GM19468 (cell line): Measurements from ENCODE around the gene RNF225.
"Not testable (repeated sequence)": the region's sequence is repeated elsewhere in the genome, so short reads cannot be mapped to it uniquely, and the experiment has no call there.

Experiments
- ATAC-seq: cut with Tn5 transposase; IDR thresholded peaks from one replicate; pipeline ENCODE4 v1.9.1; 2021; ENCODE audit warnings: mild to moderate bottlenecking, moderate library complexity, moderate number of reproducible peaks; ENCODE audit not compliant: unreplicated experiment; ENCODE audit errors: extremely low read depth

The RNF225 gene

DNA sequence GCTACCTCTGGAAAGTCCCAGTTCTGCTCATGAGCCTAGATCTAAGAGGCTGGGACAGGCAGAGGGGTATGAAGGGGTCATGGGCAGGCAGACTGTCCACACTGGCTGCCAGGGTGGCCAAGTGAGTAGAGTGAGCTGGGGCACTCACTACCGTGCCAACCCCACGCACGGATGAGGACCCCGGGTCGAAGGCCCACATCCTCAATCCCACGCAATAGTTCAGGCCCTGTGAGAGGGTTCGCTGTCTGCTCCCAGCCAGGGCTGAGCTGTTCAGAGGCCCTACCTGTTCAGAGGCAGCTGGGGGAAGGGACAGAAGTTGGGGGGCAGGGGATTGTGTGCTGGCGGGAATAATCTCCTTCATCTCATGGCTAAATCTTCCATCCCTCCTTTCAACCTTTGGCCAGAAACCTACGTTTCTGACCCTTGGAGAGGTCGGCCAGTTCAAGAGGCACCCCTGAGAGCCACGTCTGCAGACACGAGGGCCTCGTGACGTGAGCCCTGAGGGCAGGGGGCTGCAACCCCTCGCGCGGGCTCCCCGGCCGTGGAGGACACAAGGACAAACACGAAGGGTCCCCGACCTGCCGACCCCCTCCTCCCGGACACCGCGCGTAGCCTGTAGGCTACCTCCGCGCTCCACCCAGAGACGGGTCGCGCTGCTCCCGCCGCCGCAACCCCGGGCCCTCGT is 9.4 kb upstream of the RNF225 start:
- ATAC-seq, result no peak

DNA sequence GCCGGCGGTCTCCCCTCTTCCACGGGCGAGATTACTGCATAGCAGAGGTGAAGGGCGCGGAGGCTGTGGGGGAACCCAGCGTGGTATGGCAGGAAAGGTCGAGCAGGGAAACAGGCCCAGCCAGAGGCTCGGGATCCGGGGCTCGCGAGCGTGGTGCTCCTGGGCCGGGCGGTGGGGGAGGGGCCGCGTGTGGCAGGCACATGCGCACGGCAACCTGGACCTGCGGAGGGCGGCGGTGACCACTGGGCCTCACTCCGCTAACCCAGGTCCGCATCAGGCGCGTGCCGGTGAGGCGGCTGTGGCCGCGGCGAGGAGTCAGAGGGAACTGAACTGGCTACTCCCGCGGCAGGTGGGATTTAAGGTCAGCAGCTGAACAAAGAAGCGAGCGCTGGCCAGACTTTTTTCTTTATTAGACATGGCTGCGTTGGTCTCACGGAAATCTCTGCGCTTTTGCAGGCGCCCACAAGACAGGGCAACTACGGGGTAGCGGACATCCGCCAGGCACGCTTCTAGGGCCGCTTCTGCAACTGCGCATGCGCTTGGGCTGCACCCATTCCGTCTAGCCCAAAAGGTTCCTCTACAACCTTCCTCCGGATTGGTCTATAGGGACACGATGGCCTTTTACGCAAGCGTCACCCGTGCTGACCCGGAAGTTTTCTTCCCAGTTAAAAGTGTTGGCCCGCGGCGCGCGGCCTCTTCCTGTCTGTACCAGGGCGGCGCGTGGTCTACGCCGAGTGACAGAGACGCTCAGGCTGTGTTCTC is 8.7 kb upstream of the RNF225 start, which contains the start of gene RPS5:
TSS of gene RPS5 (plus strand) at position 694 of the 762 bp plus-strand sequence. CDS start 869 bp downstream, outside the sequence.
- ATAC-seq, result peak; percentile 83

- ATAC-seq, result no peak
Measured at GRCh38 chr19:58387338-58388174, 7.9 kb upstream of the RNF225 start.

DNA sequence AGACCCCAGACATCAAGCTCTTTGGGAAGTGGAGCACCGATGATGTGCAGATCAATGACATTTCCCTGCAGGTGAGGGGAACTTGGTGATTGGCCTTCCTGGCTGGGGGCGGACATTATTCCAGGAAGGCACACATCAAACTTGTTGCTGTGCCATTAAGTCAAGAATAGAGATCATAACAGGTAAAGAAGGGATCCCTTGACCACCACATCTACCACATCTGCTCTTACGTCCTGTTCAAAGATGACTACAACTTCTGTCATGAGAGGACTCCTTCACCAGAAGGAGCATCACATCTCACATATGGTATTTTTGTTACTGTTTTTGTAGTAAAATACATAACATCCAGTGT is 7.3 kb upstream of the RNF225 start:
- ATAC-seq, result no peak

DNA sequence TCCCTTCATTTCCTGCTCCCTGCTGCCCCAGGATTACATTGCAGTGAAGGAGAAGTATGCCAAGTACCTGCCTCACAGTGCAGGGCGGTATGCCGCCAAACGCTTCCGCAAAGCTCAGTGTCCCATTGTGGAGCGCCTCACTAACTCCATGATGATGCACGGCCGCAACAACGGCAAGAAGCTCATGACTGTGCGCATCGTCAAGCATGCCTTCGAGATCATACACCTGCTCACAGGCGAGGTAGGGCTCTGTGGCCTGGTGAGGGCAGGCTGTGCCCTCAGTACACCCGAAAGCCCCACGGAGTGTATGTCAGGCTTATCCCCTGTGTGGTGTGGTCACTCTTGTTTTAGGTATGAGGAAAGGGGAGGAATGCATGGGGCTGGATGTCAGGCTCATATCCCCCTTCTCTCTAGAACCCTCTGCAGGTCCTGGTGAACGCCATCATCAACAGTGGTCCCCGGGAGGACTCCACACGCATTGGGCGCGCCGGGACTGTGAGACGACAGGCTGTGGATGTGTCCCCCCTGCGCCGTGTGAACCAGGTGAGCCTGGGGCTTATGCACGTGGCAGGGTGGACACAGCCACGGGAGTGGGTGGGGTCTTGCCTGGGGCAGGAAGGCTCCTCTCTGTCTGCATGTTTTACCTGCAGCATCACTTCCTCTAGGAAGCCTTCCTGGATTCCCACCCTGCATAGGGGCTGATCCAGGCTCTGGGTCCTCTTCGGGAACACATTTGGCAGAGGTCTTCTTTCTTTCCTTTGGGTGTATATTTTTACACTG is 2.3 kb upstream of the RNF225 start:
- no peak for ATAC-seq

DNA sequence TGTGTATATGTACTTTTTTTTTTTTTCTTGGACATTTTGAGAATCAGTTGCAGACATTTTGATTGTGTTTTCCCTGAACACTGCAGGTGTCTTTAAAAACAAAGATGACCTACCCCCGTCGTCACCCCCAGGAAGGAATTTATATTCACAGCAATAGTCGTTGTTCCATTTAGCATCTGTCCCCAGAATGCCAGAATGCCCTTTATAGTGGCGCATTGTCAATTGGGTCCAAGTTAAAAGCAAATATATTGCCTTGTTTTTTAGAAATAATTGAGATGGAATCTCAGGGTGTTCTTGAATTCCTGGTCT is 1.8 kb upstream of the RNF225 start:
- no peak for ATAC-seq

DNA sequence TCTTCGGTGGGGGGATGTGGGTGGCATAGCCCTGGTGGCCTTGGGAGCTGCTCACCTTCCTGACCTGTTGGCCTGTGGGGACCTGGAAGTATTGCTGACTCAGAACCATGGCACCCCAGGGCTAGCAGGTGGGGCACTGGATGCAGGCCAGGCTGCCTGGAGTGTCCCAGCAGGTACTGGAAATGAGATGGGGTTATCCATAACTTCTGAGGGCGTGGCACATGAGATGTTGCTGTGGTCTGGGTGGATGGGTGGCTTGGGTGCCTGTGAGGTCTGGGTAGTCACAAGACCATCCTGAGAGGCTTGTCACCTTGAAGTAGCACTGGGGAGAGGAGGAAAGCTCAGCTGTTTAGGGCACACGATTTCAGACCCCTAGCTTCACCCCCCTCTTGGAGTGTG is 636 bp upstream of the RNF225 start:
- no peak for ATAC-seq

DNA sequence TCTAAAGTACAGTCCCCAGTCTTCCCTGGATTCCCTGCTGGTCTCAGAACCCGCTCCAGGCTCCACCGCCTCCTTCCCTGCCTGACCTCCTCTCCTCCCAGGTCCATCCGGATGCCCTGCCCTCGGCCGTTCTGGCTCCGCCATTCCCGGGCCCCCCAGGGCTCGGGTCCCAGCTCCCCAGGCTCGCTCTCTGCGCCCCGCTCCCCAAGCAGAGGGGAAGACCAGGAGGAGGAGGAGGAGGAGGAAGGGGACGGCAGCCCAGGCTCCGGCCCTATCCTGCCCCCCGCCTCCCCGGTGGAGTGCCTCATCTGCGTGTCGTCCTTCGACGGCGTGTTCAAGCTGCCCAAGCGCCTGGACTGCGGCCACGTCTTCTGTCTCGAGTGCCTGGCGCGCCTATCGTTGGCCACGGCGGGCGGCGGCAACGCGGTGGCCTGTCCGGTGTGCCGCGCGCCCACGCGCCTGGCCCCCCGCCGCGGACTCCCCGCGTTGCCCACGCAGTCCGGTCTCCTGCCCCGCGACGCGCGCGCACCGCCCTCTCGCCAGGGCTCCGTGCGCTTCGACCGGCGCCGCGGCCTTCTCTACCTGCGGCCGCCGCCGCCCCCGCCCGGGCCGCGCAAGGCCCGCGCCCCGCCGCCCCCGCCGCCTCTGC is 647 bp downstream of the RNF225 start:
- ATAC-seq, result no peak

DNA sequence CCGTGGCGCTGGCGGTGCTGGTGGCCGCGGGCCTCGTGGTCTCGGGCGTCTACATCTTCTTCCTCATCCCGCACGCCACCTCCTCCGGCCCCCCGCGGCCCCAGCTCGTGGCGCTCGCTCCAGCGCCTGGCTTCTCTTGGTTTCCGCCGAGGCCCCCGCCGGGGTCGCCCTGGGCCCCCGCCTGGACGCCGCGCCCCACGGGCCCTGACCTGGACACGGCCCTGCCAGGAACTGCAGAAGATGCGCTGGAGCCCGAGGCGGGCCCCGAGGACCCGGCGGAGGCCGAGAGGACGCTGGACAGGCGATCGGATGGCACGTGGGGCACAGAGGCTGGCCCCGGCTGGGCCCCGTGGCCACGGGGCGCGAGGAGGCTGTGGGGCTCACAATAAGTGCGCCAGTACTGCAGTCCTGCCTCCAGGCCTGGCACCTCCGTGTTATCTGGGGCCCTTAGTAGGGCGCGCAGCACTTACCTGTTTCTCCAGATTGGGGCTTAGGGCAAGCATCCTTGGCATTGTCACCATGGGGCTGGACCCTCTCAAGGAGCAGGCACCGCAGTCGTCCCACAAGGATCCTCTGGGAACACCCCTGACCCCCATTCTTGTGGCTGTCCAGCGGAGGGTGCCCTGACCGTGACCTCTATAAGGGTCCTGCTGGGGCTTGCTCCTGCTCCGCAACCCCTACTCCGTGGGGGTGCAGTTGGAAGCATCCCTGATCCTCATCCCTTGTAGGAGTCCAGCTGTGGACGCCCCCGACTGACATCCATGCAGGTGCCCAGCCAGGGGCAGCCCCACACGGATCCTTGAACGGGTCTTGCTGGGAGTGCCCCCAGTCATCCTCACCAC is 1.5 kb downstream of the RNF225 start:
- no peak for ATAC-seq

- ATAC-seq, result no peak
Measured at GRCh38 chr19:58397533-58398037, 2.1 kb downstream of the RNF225 start.

DNA sequence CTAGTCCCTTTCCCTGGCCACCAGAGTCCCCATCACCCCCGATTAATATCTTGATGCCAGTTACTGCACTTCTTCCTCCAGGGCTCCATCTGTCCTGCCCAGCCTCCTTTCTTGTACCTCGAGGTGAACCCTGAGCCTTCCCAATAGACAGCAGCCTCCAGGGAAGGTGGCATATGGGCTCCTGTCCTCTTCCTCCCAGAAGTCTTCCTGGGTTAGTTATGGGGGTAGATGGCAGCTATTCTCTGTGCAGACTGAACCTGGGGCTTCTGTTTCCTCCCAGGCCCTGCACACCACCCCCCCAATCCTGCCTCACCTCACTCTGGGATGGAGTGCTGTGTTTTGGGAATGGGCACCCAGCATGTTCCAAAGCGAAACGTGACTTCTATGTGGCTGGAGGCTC is 2.6 kb downstream of the RNF225 start:
- no peak for ATAC-seq

- ATAC-seq, result no peak
Measured at GRCh38 chr19:58398545-58398944, 3.1 kb downstream of the RNF225 start.

DNA sequence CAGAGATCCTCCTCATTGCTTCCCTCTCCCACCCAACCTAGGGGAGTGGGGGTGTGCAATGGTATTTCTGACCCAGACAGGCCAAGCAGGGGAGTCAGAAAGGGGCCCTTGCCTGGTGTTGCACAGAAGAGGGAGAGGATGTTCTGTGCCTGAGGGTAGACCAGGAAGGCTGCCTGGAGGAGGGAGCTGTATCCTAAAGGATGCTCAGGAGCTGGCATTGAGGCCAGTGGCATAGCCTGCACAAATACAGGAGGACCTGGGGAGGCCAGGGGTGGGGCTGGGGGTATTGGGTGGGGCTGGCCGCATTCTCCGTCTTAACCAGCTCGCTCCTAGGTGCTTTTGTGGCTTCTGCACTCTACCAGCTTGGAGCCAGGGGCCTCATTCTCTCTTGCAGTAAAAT is 4.4 kb downstream of the RNF225 start:
- ATAC-seq, result no peak

DNA sequence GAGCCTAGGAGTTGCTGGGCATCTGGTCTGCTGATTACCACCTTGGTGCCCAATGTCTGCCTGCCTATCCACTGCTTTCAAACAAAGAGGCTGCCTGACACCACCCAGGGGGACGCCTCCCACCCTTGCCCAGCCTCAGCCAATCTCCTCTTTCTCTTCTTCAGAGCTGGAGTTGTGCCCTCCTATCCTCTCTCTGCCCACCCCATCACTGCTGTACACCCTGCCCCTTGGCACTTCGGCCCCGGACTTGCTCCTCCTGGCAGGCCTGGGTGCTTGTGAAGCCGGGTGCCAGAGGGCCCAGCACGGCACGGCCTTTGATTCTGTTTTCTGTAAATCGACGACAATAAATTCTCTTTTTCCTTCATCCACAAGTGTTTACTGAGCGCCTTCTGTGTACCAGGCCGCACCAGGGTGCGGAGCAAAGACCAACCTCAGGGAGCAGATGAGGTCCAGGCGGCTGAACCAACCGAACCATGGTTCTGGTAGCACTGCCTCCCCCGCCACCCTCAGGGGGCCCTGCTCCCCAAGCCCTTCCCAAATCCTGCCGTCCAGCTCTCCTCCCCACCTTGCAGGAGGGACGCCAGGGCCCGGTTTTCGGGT is 5.0 kb downstream of the RNF225 start:
- no peak for ATAC-seq

DNA sequence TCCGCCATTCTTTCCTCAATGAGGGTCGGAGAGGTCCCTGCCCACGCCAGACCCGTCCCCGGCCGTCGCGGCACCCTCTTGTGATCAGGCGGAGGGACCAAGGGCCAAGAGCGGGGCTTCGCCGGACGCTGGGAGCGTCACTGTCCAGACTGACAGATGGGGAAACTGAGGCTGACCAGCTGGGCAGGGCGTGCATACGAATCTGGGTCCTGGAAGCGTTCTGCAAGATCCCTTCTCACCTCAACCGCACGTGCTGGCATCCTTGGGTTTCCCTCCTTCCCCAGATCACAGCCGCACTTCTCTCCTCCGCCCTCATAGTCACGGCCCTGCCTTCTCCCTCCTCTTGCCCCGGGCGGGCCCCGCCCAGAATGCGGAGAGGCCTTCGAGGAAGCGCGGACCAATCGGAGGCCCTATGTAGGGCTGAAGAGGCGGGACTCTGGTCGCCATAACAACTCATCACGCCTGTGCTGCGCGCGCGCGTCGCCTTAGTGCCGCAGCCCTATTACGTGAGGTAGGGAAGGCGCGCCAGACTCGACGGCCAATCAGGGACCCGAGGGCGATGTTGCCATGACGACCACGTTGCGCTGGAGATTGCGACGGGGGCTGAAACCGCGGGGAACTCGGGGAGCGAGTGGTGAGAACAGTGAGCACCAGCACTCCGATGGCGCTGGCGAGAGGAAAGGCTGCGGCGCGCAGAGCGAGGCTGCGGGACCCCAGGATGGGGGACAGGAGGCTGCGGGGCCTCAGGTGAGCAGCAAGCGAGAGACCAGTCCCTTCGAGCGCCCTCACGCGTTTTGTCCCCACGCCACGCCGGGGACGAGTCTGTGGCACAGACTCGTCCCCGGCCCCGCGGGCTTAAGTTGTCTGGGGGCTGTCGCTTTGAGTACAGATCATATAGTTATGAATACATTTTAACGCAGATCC is 5.7 kb downstream of the RNF225 start:
- ATAC-seq, result peak; percentile 97

DNA sequence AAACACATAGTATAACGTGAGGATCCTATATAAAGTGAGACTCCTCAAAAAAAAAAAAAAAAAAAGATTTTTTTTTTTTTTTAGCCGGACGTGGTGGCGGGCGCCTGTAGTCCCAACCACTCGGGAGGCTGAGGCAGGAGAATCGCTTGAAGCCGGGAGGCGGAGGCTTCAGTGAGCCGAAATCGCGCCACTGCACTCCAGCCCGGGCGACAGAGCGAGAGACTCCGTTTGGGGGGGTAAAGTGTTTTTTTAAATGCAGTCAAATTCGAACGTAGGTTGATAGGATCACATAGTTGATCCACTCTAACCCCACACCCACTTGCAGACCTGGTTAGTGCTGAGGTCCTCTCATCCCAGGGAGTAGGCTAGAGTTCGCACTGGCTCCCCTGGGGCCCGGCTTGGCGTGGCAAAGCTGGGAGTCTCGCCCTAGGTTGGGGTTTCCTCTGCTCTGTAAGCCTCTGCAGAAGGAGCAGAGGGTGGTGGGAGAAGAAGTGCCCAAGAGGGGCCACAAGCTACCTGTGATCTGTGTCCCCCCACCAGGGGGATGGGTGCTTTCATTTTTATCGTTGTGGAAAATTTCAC is 6.5 kb downstream of the RNF225 start:
- no peak for ATAC-seq

DNA sequence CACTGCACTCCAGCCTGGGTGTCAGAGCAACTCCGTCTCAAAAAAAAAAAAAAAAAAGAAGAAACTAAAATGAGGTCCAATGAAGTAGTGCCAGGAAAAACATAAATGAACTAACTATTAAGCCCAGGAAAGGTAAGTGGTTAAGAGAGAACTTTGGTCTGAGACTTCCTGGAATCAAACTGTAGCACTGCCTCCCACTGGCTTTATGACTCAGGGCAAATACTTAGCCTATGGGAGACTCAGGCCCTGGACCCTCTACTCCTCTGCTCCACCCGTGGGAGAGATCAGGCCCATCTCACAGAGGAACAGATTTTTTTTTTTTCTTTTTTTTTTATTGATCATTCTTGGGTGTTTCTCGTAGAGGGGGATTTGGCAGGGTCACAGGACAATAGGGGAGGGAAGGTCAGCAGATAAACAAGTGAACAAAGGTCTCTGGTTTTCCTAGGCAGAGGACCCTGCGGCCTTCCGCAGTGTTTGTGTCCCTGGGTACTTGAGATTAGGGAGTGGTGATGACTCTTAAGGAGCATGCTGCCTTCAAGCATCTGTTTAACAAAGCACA is 8.5 kb downstream of the RNF225 start:
- not testable (repeated sequence) for ATAC-seq
